ENCODE data around the gene SMC1A. TPM values are rescaled to one million over a fixed set of nuclear protein-coding genes. Genes with fewer than 3 reads are reported as not detected.
"Not testable (repeated sequence)": the region's sequence is repeated elsewhere in the genome, so short reads cannot be mapped to it uniquely, and the experiment has no call there.

Gene SMC1A
- total and polyA plus RNA-seq, 4 experiments from 2014 or later = 17.1 to 80.5 (median 64.7) TPM

DNA sequence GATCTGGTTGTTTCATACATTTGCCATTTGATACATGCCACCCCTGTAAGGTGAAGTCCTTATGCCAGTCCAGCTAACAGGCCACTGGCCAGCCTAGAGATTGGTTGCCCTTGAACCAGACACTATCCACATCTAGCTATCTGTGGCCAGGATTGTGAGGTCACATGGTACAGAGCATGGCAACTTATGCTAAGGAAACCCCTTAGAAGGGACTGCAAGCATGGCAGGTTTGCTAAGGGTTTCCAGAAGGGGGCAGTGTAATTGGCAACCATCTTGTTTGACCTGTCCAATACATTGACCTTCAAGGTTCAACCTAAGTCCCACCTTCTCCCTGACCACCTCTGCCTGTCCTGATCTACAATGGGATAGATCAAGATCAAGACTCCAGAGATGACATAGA is 47.5 kb downstream of the SMC1A start:
- H3K4me3 ChIP-seq (ENCODE audit: low read length in 2 of 2) = no peak overlapping the region
- no peak overlapping the region for H3K4me3 Mint-ChIP-seq
- no peaks in the 10 kb centered on the region for H3K9me3 Mint-ChIP-seq
- H3K4me1 Mint-ChIP-seq = no peaks in the 10 kb centered on the region
- intact Hi-C loops (cut with micrococcal nuclease) = no loop called here
- H3K27me3 Mint-ChIP-seq = no peaks in the 10 kb centered on the region
- no peak overlapping the region for H3K27ac ChIP-seq (ENCODE audit: low read depth, low read length)
- no peaks in the 10 kb centered on the region for H3K27me3 ChIP-seq (ENCODE audit: insufficient read depth, low read length)
- DNase-seq = no peak
- no peaks in the 10 kb centered on the region for H3K4me1 ChIP-seq (ENCODE audit: insufficient read depth, low read length)
- peaks cover 17 to 22% of the 10 kb centered on the region in 2 donors for H3K36me3 Mint-ChIP-seq
- H3K36me3 ChIP-seq (ENCODE audit: insufficient read depth, low read length) = peaks cover 10% of the 10 kb centered on the region
- H3K27ac Mint-ChIP-seq = peak overlapping the region in 1 of 7 donors; percentile 86
- ChIA-PET CTCF (ENCODE audit: partially characterized antibody) (no interaction called here), POLR2A (ENCODE audit: partially characterized antibody) (no interaction called here)
- H3K9me3 ChIP-seq (ENCODE audit: control insufficient read depth in 1 of 2, low read length in 2 of 2) = no peaks in the 10 kb centered on the region

DNA sequence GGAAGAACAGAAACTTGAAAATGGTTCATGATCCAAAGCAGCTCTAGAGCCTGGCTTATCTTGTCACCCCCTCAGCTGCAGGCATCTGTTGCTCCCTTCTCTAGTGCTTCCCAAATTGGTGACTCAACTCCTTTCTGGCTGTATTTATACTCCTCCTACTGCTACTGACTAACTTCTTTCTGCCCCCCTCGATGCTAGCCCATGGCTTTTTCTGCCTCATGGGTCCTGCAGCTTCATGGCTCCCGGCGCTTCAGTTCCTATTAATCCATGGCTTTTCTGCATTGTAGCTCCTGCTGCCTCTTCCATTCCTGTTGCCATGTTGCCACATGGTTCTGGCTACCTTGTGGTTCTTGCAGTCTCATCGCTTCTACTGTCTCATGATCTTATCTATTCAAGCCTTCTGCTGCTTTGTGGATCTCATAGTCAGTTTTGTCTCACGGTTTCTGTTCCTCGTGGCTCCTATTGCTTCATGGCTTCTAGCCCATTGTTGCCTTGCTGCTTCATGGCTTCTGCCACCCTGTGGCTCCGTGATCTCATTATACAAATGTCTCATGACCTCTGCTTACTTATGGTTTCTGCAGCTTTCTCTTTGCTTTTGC is 48.1 kb downstream of the SMC1A start:
- Histone ChIP-seq H3K27ac (ENCODE audit: low read depth, low read length) (no peak overlapping the region), H3K27me3 (ENCODE audit: insufficient read depth, low read length) (no peaks in the 10 kb centered on the region), H3K9me3 (ENCODE audit: control insufficient read depth in 1 of 2, low read length in 2 of 2) (no peaks in the 10 kb centered on the region), H3K36me3 (ENCODE audit: insufficient read depth, low read length) (peaks cover 5% of the 10 kb centered on the region), H3K4me1 (ENCODE audit: insufficient read depth, low read length) (no peaks in the 10 kb centered on the region), H3K4me3 (ENCODE audit: low read length in 2 of 2) (no peak overlapping the region)
- ChIA-PET CTCF (ENCODE audit: partially characterized antibody) (no interaction called here), POLR2A (ENCODE audit: partially characterized antibody) (no interaction called here)
- no peaks in the 10 kb centered on the region for H3K9me3 Mint-ChIP-seq
- no peak for DNase-seq
- peaks cover 11 to 16% of the 10 kb centered on the region in 2 donors for H3K36me3 Mint-ChIP-seq
- no peaks in the 10 kb centered on the region for H3K27me3 Mint-ChIP-seq
- peak overlapping the region in 2 of 7 donors; percentile 10 to 52 for H3K27ac Mint-ChIP-seq
- no peak overlapping the region for H3K4me3 Mint-ChIP-seq
- H3K4me1 Mint-ChIP-seq = no peaks in the 10 kb centered on the region
- intact Hi-C loops (cut with micrococcal nuclease) = no loop called here

DNA sequence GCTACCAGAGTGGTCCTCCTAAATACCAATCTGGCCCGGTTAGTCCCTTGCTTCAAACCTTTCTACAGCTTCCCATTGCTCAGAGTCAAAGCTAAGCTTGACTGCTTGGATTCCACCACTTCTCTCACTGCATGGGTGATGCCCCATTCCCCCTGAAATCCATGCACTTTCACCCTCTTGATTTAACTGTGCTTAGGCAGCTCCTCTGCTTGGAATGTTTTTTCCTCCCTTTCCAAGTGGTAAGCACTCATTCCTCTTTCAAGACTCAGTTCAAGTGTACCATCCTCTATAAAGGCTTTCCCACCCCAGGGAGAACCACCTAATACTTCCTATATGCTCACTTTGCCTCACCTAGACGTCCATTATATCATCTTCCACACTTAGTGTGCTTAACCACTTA is 49.1 kb downstream of the SMC1A start:
- POLR2A ChIA-PET (ENCODE audit: partially characterized antibody) = no interaction called here

DNA sequence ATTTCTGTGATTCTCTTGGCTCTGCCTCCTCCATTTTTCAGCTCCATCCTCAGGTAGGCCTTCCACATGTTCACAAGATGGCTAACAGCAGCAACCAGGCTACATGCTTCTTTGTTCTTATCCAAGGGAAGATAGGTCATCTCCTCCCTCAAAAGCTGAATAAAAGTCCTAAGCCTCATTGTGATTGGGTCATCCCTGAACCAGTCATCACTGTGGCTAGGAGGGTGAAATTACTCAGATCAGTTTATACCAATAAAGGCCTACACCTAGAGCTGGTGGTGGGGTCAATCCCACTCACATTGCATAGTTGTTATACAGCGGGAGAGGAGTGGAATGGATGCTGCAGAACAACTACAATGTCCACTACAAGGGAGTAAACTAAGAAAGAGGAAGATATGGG is 56.0 kb downstream of the SMC1A start:
- H3K9me3 Mint-ChIP-seq; H3K36me3 ChIP-seq (ENCODE audit: insufficient read depth, low read length); H3K27ac ChIP-seq (ENCODE audit: low read depth, low read length); H3K4me3 Mint-ChIP-seq; DNase-seq; POLR2A ChIA-PET (ENCODE audit: partially characterized antibody); H3K4me1 Mint-ChIP-seq; H3K4me1 ChIP-seq (ENCODE audit: insufficient read depth, low read length); intact Hi-C loops (cut with micrococcal nuclease); H3K27me3 Mint-ChIP-seq; H3K4me3 ChIP-seq (ENCODE audit: low read length in 2 of 2); H3K27me3 ChIP-seq (ENCODE audit: insufficient read depth, low read length); H3K27ac Mint-ChIP-seq; CTCF ChIA-PET (ENCODE audit: partially characterized antibody); H3K9me3 ChIP-seq (ENCODE audit: control insufficient read depth in 1 of 2, low read length in 2 of 2): not testable (repeated sequence)
- H3K36me3 Mint-ChIP-seq = peaks cover 0 to 12% of the 10 kb centered on the region in 2 donors

More for the DNA sequence above, 49.1 kb downstream of the SMC1A start:
- H3K4me1 ChIP-seq (ENCODE audit: insufficient read depth, low read length) = no peaks in the 10 kb centered on the region
- H3K27me3 Mint-ChIP-seq = no peaks in the 10 kb centered on the region
- H3K4me1 Mint-ChIP-seq = no peaks in the 10 kb centered on the region
- intact Hi-C loops (cut with micrococcal nuclease) = no loop called here
- H3K36me3 Mint-ChIP-seq = peaks cover 10 to 11% of the 10 kb centered on the region in 2 donors
- no peaks in the 10 kb centered on the region for H3K36me3 ChIP-seq (ENCODE audit: insufficient read depth, low read length)
- no peak overlapping the region for H3K4me3 ChIP-seq (ENCODE audit: low read length in 2 of 2)
- DNase-seq = no peak
- CTCF ChIA-PET (ENCODE audit: partially characterized antibody) = interaction anchor here (0.6 kb wide), 1 partner anchor 13 kb away, joined by 3 read pairs; no protein-coding TSS in a partner anchor
- H3K4me3 Mint-ChIP-seq = no peak overlapping the region
- H3K27me3 ChIP-seq (ENCODE audit: insufficient read depth, low read length) = no peaks in the 10 kb centered on the region
- no peak overlapping the region for H3K27ac ChIP-seq (ENCODE audit: low read depth, low read length)
- no peaks in the 10 kb centered on the region for H3K9me3 Mint-ChIP-seq
- H3K9me3 ChIP-seq (ENCODE audit: control insufficient read depth in 1 of 2, low read length in 2 of 2) = no peaks in the 10 kb centered on the region
- H3K27ac Mint-ChIP-seq = peak overlapping the region in 1 of 7 donors; percentile 54

DNA sequence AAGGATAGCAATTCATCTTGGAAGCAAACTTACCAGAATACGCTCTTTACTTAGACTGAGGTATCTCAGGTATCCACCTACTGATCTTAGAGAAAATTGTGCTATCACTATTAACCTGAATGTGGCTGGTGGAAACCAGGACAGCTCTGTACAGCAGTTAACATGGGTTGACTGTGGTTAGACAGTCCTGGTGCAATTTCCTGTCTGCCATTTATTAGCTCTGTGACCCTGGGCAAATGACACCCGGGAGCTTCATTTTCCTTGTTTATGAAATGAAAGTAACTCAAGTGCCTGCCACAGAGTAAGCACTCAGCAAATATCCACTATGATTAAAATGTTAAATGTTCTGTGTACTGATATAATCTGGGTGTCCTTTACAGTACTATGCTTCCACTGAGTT is 60.0 kb downstream of the SMC1A start:
- no peaks in the 10 kb centered on the region for H3K36me3 ChIP-seq (ENCODE audit: insufficient read depth, low read length)
- H3K4me3 Mint-ChIP-seq = no peak overlapping the region
- H3K4me1 Mint-ChIP-seq = peaks cover 0 to 6% (median 2%) of the 10 kb centered on the region in 4 donors
- POLR2A ChIA-PET (ENCODE audit: partially characterized antibody) = no interaction called here
- CTCF ChIA-PET (ENCODE audit: partially characterized antibody) = no interaction called here
- peaks cover 4% of the 10 kb centered on the region for H3K4me1 ChIP-seq (ENCODE audit: insufficient read depth, low read length)
- no peak for DNase-seq
- no peaks in the 10 kb centered on the region for H3K27me3 ChIP-seq (ENCODE audit: insufficient read depth, low read length)
- no peak overlapping the region for H3K27ac Mint-ChIP-seq
- H3K36me3 Mint-ChIP-seq = peaks cover 0 to 12% of the 10 kb centered on the region in 2 donors
- H3K9me3 ChIP-seq (ENCODE audit: control insufficient read depth in 1 of 2, low read length in 2 of 2) = no peaks in the 10 kb centered on the region
- no peaks in the 10 kb centered on the region for H3K9me3 Mint-ChIP-seq
- no peak overlapping the region for H3K4me3 ChIP-seq (ENCODE audit: low read length in 2 of 2)
- no peak overlapping the region for H3K27ac ChIP-seq (ENCODE audit: low read depth, low read length)
- intact Hi-C loops (cut with micrococcal nuclease) = no loop called here
- H3K27me3 Mint-ChIP-seq = no peaks in the 10 kb centered on the region

DNA sequence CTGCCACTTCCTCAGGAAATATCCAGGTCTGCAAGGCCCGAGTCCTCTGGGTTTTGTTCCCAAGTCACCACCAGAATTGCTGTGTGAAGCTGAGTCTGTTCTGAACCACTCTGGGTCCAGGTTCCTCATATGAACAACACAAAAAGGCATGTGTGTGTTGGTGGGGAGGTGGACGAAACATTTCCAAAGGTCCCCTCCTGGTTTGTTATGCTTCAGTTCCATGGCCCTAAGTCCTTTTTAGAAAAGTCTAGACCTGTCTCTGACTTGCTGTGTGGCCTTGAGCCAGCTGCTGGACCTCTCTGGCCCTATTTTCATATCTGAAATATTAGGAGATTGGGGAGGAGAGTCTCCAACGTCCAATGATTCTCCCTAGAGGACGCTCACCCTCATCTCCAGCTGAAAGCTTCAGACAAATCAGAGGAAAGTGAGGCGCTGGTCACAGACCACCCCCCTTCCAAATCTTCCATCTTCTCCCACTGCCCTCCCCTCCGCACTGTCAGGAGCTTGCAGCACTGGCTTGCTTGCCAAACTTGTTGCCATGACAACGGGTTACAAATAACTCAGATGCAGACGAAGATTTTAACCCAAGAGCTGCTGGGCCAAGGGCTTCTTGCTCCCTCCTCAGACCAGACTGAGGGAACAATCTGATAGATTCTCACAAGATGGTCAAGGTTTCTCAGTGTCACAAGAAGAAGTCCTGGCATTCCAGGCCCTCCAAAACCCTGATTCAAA is 64.5 kb downstream of the SMC1A start:
- H3K27ac Mint-ChIP-seq = no peak overlapping the region

DNA sequence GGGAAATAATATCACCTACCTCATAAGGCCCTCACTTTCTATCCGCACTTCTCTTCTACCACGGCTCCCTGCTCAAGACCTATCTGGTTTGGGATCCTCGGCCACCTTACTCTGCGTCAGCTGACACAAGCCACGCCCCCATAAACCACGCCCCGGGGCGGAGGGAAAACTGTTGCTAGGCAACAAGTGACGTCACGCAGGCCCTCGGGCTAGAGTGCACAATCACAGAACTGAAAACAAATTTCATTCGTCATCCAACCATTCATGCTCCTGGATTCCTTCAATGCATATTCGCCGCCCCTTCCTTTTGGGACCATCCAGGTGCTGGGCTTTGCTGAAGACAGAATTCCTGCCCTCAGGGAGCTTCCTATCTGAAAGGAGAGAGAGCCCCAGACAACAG is 66.3 kb downstream of the SMC1A start:
- CTCF ChIA-PET (ENCODE audit: partially characterized antibody) = no interaction called here
- POLR2A ChIA-PET (ENCODE audit: partially characterized antibody) = no interaction called here
- H3K27me3 Mint-ChIP-seq = no peaks in the 10 kb centered on the region
- Histone ChIP-seq H3K4me1 (ENCODE audit: insufficient read depth, low read length) (no peaks in the 10 kb centered on the region), H3K4me3 (ENCODE audit: low read length in 2 of 2) (no peak overlapping the region), H3K27ac (ENCODE audit: low read depth, low read length) (no peak overlapping the region), H3K27me3 (ENCODE audit: insufficient read depth, low read length) (no peaks in the 10 kb centered on the region), H3K9me3 (ENCODE audit: control insufficient read depth in 1 of 2, low read length in 2 of 2) (no peaks in the 10 kb centered on the region), H3K36me3 (ENCODE audit: insufficient read depth, low read length) (no peaks in the 10 kb centered on the region)
- intact Hi-C loops (cut with micrococcal nuclease) = no loop called here
- H3K36me3 Mint-ChIP-seq = no peaks in the 10 kb centered on the region
- DNase-seq = peak in 4 of 5 donors; percentile 1 to 34 (median 10)
- peak overlapping the region in 1 of 7 donors; percentile 19 for H3K27ac Mint-ChIP-seq
- H3K4me1 Mint-ChIP-seq = peaks cover 0 to 2% (median 0%) of the 10 kb centered on the region in 4 donors
- H3K9me3 Mint-ChIP-seq = peaks cover 0 to 7% (median 2%) of the 10 kb centered on the region in 8 donors
- H3K4me3 Mint-ChIP-seq = no peak overlapping the region

More for the DNA sequence above, 64.5 kb downstream of the SMC1A start:
- no peaks in the 10 kb centered on the region for H3K36me3 ChIP-seq (ENCODE audit: insufficient read depth, low read length)
- no peak overlapping the region for H3K4me3 ChIP-seq (ENCODE audit: low read length in 2 of 2)
- POLR2A ChIA-PET (ENCODE audit: partially characterized antibody) = no interaction called here
- Mint-ChIP-seq H3K36me3 (peaks cover 0 to 1% of the 10 kb centered on the region in 2 donors), H3K9me3 (no peaks in the 10 kb centered on the region), H3K4me3 (no peak overlapping the region), H3K27me3 (no peaks in the 10 kb centered on the region), H3K4me1 (peaks cover 0 to 6% (median 2%) of the 10 kb centered on the region in 4 donors)
- no peaks in the 10 kb centered on the region for H3K9me3 ChIP-seq (ENCODE audit: control insufficient read depth in 1 of 2, low read length in 2 of 2)
- CTCF ChIA-PET (ENCODE audit: partially characterized antibody) = no interaction called here
- H3K27ac ChIP-seq (ENCODE audit: low read depth, low read length) = no peak overlapping the region
- H3K27me3 ChIP-seq (ENCODE audit: insufficient read depth, low read length) = no peaks in the 10 kb centered on the region
- DNase-seq = no peak
- H3K4me1 ChIP-seq (ENCODE audit: insufficient read depth, low read length) = peaks cover 4% of the 10 kb centered on the region
- intact Hi-C loops (cut with micrococcal nuclease) = no loop called here

Measured in CD4-positive, alpha-beta memory T cell (primary cell).